H1 (cell line): ENCODE measurements around the gene TCHP. TPM values are rescaled to one million over a fixed set of nuclear protein-coding genes. Genes with fewer than 3 reads are reported as not detected.

Source experiments
- CTCF ChIA-PET: fragments of 300-600 bp; sonication (Branson Sonifier 250); formaldehyde crosslinking; loops from one replicate; lab custom pipeline; 2021; ENCODE audit not compliant: partially characterized antibody; lab: Charles Lee
- POLR2A ChIA-PET: fragments of 300-600 bp; sonication (Branson Sonifier 250); formaldehyde crosslinking; loops from one replicate; lab custom pipeline; 2021; ENCODE audit warnings: inconsistent platforms; ENCODE audit not compliant: partially characterized antibody; lab: Charles Lee
- DNase-seq, 2 experiments: peaks; one replicate each; pipeline versions ENCODE4 v3.0.0 to v3.0.0-alpha.2; 2010 to 2022; ENCODE audit warnings: low spot score in 2 of 2, low read depth in 1 of 2, mixed read lengths in 1 of 2
- FAIRE-seq: peaks from 2 replicates; lab custom pipeline; 2011; peaks lifted over from hg19 to GRCh38; lab: Jason Lieb, UNC
- H2AFZ ChIP-seq: 2 replicates; pipeline ENCODE4 v1.8.1; 2012; ENCODE audit warnings: low read length, inconsistent platforms
- H2AK5ac ChIP-seq: 2 replicates; pipeline ENCODE4 v1.6.1; 2013; ENCODE audit warnings: low read depth, low read length
- H2BK120ac ChIP-seq: replicated peaks from 2 replicates; pipeline ENCODE3; 2013; ENCODE audit warnings: low read depth, low read length, inconsistent platforms
- H2BK12ac ChIP-seq: 2 replicates; pipeline ENCODE4 v1.6.1; 2013; ENCODE audit warnings: low read depth, low read length
- H2BK15ac ChIP-seq: 2 replicates; pipeline ENCODE4 v1.6.1; 2013; ENCODE audit warnings: low read length
- H2BK20ac ChIP-seq: 2 replicates; pipeline ENCODE4 v1.6.1; 2013; ENCODE audit warnings: low read length
- H2BK5ac ChIP-seq: 2 replicates; pipeline ENCODE4 v1.6.1; 2013; ENCODE audit warnings: low read depth, low read length
- H3K14ac ChIP-seq: 2 replicates; pipeline ENCODE4 v1.6.1; 2013; ENCODE audit warnings: inconsistent platforms; ENCODE audit not compliant: insufficient read length
- H3K18ac ChIP-seq: 2 replicates; pipeline ENCODE4 v1.6.1; 2013; ENCODE audit warnings: low read length; ENCODE audit errors: extremely low read depth
- H3K23ac ChIP-seq: 2 replicates; pipeline ENCODE4 v1.6.1; 2013; ENCODE audit warnings: inconsistent platforms; ENCODE audit not compliant: insufficient read length
- H3K23me2 ChIP-seq: 2 replicates; pipeline ENCODE4 v1.6.1; 2013; ENCODE audit warnings: low read depth, low read length
- H3K27ac ChIP-seq: 2 replicates; pipeline ENCODE4 v1.6.1; 2011; ENCODE audit warnings: low read depth, low read length, inconsistent platforms
- H3K27me3 ChIP-seq, 4 experiments: replicated peaks in 1 of 4; 1 replicate in 1 of 4; 2 replicates in 3 of 4; pipeline versions ENCODE4 v1.6.1 to v1.8.1; 2011 to 2013; ENCODE audit warnings: low read length in 3 of 4, mild to moderate bottlenecking in 3 of 4, inconsistent platforms in 2 of 4, mixed read lengths in 2 of 4, moderate library complexity in 1 of 4; ENCODE audit not compliant: control insufficient read depth in 3 of 4, insufficient read depth in 3 of 4; ENCODE audit errors: extremely low read depth in 1 of 4
- H3K36me3 ChIP-seq, 4 experiments: 2 replicates each; pipeline versions ENCODE4 v1.6.1 to v1.8.1; 2011 to 2013; ENCODE audit warnings: mild to moderate bottlenecking in 4 of 4, low read length in 3 of 4, moderate library complexity in 2 of 4, control low read depth in 1 of 4, inconsistent platforms in 1 of 4; ENCODE audit not compliant: insufficient read depth in 4 of 4, control insufficient read depth in 2 of 4
- H3K4ac ChIP-seq: replicated peaks from 2 replicates; pipeline ENCODE3; 2013; ENCODE audit warnings: low read length, low read depth, mixed read lengths, inconsistent platforms; ENCODE audit not compliant: insufficient read length
- H3K4me1 ChIP-seq, 4 experiments: replicated peaks in 1 of 4; 1 replicate in 1 of 4; 2 replicates in 3 of 4; pipeline versions ENCODE4 v1.6.1 to v1.8.1; 2011 to 2013; ENCODE audit warnings: low read length in 3 of 4, inconsistent platforms in 2 of 4, mixed read lengths in 1 of 4; ENCODE audit not compliant: insufficient read depth in 4 of 4, control insufficient read depth in 3 of 4
- H3K4me2 ChIP-seq, 2 experiments: 2 replicates each; pipeline versions ENCODE4 v1.6.1 to v1.8.1; 2011 to 2013; ENCODE audit warnings: low read depth in 2 of 2, low read length in 2 of 2, control low read depth in 1 of 2, inconsistent platforms in 1 of 2, mild to moderate bottlenecking in 1 of 2; ENCODE audit not compliant: insufficient read depth in 1 of 2
- H3K4me3 ChIP-seq, 4 experiments: fragments of 200-600, 300-600 bp in 1 of 4; sonication (generic), shearing (Covaris generic), sonication (Bioruptor Twin) in 1 of 4; 2 replicates each; pipeline versions ENCODE4 v1.5.1 to v1.8.1; 2011 to 2016; ENCODE audit warnings: low read length in 4 of 4, low read depth in 3 of 4, control low read depth in 2 of 4, inconsistent platforms in 2 of 4, mild to moderate bottlenecking in 2 of 4, mixed read lengths in 1 of 4, moderate library complexity in 1 of 4; ENCODE audit not compliant: insufficient read depth in 2 of 4; ENCODE audit errors: extremely low read depth in 1 of 4
- H3K56ac ChIP-seq: replicated peaks from 2 replicates; pipeline ENCODE3; 2013; ENCODE audit warnings: low read depth, mild to moderate bottlenecking, mixed read lengths, low read length, inconsistent platforms; ENCODE audit not compliant: insufficient read length
- H3K79me1 ChIP-seq: 2 replicates; pipeline ENCODE4 v1.6.1; 2013; ENCODE audit warnings: low read depth, low read length, control low read depth
- H3K79me2 ChIP-seq, 2 experiments: 2 replicates each; pipeline versions ENCODE4 v1.6.1 to v1.8.1; 2012 to 2013; ENCODE audit warnings: low read length in 2 of 2, mild to moderate bottlenecking in 2 of 2, inconsistent platforms in 1 of 2; ENCODE audit not compliant: insufficient read depth in 2 of 2, control insufficient read depth in 1 of 2
- H3K9ac ChIP-seq, 4 experiments: replicated peaks in 1 of 4; 1 replicate in 1 of 4; 2 replicates in 3 of 4; pipeline versions ENCODE4 v1.6.1 to v1.8.1; 2011 to 2013; ENCODE audit warnings: low read depth in 3 of 4, low read length in 3 of 4, control low read depth in 2 of 4, mild to moderate bottlenecking in 2 of 4, moderate library complexity in 2 of 4, inconsistent platforms in 1 of 4; ENCODE audit errors: extremely low read depth in 1 of 4
- H3K9me3 ChIP-seq, 2 experiments: 2 replicates each; pipeline versions ENCODE4 v1.6.1 to v1.8.1; 2012 to 2013; ENCODE audit warnings: mild to moderate bottlenecking in 2 of 2, moderate library complexity in 2 of 2, control low read depth in 1 of 2, inconsistent platforms in 1 of 2, low read depth in 1 of 2, low read length in 1 of 2, mixed read lengths in 1 of 2; ENCODE audit not compliant: insufficient read depth in 2 of 2
- H4K20me1 ChIP-seq, 2 experiments: replicated peaks in 1 of 2; 2 replicates each; pipeline versions ENCODE3 to v1.8.1; 2011 to 2013; ENCODE audit warnings: inconsistent platforms in 2 of 2, low read length in 2 of 2, mild to moderate bottlenecking in 1 of 2; ENCODE audit not compliant: insufficient read depth in 2 of 2, control insufficient read depth in 1 of 2
- H4K5ac ChIP-seq: 2 replicates; pipeline ENCODE4 v1.6.1; 2013; ENCODE audit warnings: low read length, low read depth, mixed read lengths, inconsistent platforms; ENCODE audit not compliant: insufficient read length
- H4K8ac ChIP-seq: 2 replicates; pipeline ENCODE4 v1.8.0; 2013; ENCODE audit warnings: mild to moderate bottlenecking, moderate library complexity, low read length, inconsistent platforms; ENCODE audit not compliant: insufficient read depth; ENCODE audit errors: extremely low read depth
- H4K91ac ChIP-seq: replicated peaks from 2 replicates; pipeline ENCODE3; 2013; ENCODE audit warnings: low read length, mixed read lengths, inconsistent platforms; ENCODE audit not compliant: insufficient read length
- BACH1 ChIP-seq: IDR thresholded peaks from 2 replicates; pipeline ENCODE4 v1.6.1; 2012; ENCODE audit warnings: low read length, improper control_type of control experiment
- CBX8 ChIP-seq: fragments of 300-800, 300-1000 bp; sonication (generic); IDR thresholded peaks from 2 replicates; pipeline ENCODE4 v1.7.1; 2016; ENCODE audit warnings: low read depth, low read length, borderline replicate concordance
- CHD1 ChIP-seq: IDR thresholded peaks from 2 replicates; pipeline ENCODE4 v1.6.1; 2012; ENCODE audit warnings: low read depth, low read length, improper control_type of control experiment
- EZH2 ChIP-seq: fragments of 200-600 bp; sonication (generic); IDR thresholded peaks from 2 replicates; pipeline ENCODE4 v1.7.1; 2012; ENCODE audit warnings: low read depth, mild to moderate bottlenecking, moderate library complexity, low read length, inconsistent platforms; ENCODE audit not compliant: severe bottlenecking
- JUND ChIP-seq: IDR thresholded peaks from 2 replicates; pipeline ENCODE4 v1.6.1; 2011; ENCODE audit warnings: mild to moderate bottlenecking, improper control_type of control experiment, low read length
- KDM4A ChIP-seq: IDR thresholded peaks from one replicate; pipeline ENCODE4 v1.7.1; 2012; ENCODE audit warnings: low read depth, mild to moderate bottlenecking, moderate library complexity, low read length, inconsistent platforms; ENCODE audit not compliant: severe bottlenecking
- MAFK ChIP-seq: IDR thresholded peaks from 2 replicates; pipeline ENCODE4 v1.6.1; 2012; ENCODE audit warnings: low read depth, mild to moderate bottlenecking, improper control_type of control experiment, low read length
- NANOG ChIP-seq: IDR thresholded peaks from 2 replicates; pipeline ENCODE4 v1.6.1; 2011; ENCODE audit warnings: low read length, low read depth, mild to moderate bottlenecking, inconsistent platforms; ENCODE audit not compliant: insufficient read depth, poor library complexity, severe bottlenecking
- NRF1 ChIP-seq: IDR thresholded peaks from 2 replicates; pipeline ENCODE4 v1.6.1; 2011; ENCODE audit warnings: mild to moderate bottlenecking, low read depth, low read length, improper control_type of control experiment
- RBBP5 ChIP-seq: IDR thresholded peaks from 2 replicates; pipeline ENCODE4 v1.7.1; 2012; ENCODE audit warnings: low read depth, mild to moderate bottlenecking, inconsistent platforms, low read length, moderate library complexity, borderline replicate concordance
- WGBS, 2 experiments: shearing (Covaris generic) in 1 of 2; methylation state at CpG; one replicate each; pipeline versions ENCODE4 v1.1.6 to v1.1.7; 2013 to 2015; ENCODE audit warnings: low lambda C conversion rate in 2 of 2, mixed read lengths in 2 of 2, inconsistent platforms in 1 of 2, low coverage in 1 of 2, missing lambda C conversion rate in 1 of 2; ENCODE audit not compliant: insufficient replicate concordance in 2 of 2, insufficient coverage in 1 of 2, insufficient read length in 1 of 2; ENCODE audit errors: extremely low coverage in 1 of 2, missing lambda C conversion rate in 1 of 2; 5-methylcytosine and 5-hydroxymethylcytosine counted together
- polyA plus RNA-seq, 7 experiments: library from polyadenylated mRNA; depleted of rRNA in 3 of 7; stranded (reverse) in 5 of 7; unstranded in 2 of 7; fragments of >200 nt in 5 of 7; fragments of 200-250 nt in 2 of 7; gene quantifications; 1 replicate in 5 of 7; 2 replicates in 1 of 7; 4 replicates in 1 of 7; pipeline versions ENCODE4 v1.2.1 to v1.2.3, GENCODE V29; 2011 to 2013; ENCODE audit warnings: missing spikeins in 2 of 7, mixed read lengths in 2 of 7
- total RNA-seq: library from RNA; stranded (reverse); fragmentation: NEBNext Ultra II Directional; extraction: Animal tissue kit (Norgen Biotek cat#: 25700); gene quantifications from 2 replicates; pipeline ENCODE4 v1.2.1, GENCODE V29; 2021
- TF ChIP-seq, protein P1 (sequence below): IDR thresholded peaks from 2 replicates; pipeline ENCODE4 v1.6.1; 2011; ENCODE audit warnings: low read length, improper control_type of control experiment
- TF ChIP-seq, protein P2 (sequence below): IDR thresholded peaks from 2 replicates; pipeline ENCODE4 v1.6.1; 2011; ENCODE audit warnings: low read depth, mild to moderate bottlenecking, low read length; ENCODE audit not compliant: insufficient read depth

The TCHP gene
- total and polyA plus RNA-seq, 2 of the 8 experiments (the other 6 are each of a cell fraction or from before 2014, with no cell fraction given): 2.8 to 4.5 TPM

GRCh38 chr12:109905301-109905700 lies 5.2 kb downstream of the TCHP start:
- POLR2A ChIA-PET: interaction anchor here (1.3 kb wide), 1 partner anchor 9 kb away, joined by 5 read pairs; no protein-coding TSS in a partner anchor
- no peak overlapping the region for H2BK120ac ChIP-seq
- H2AK5ac ChIP-seq: no peak overlapping the region
- no peak overlapping the region for H2BK15ac ChIP-seq
- H4K91ac ChIP-seq: no peak overlapping the region
- no peak overlapping the region for H3K4me2 ChIP-seq
- FAIRE-seq (no peak), DNase-seq (no peak)
- no peaks in the 10 kb centered on the region for H3K9me3 ChIP-seq
- H2BK12ac ChIP-seq: no peak overlapping the region
- no peak overlapping the region for H3K18ac ChIP-seq
- no peak overlapping the region for H3K4ac ChIP-seq
- H3K27me3 ChIP-seq: peaks cover 28 to 66% (median 55%) of the 10 kb centered on the region in 4 experiments
- no peak overlapping the region for H4K8ac ChIP-seq
- peaks cover 0 to 10% (median 2%) of the 10 kb centered on the region in 4 experiments; a peak in 3 of 7 replicates for H3K4me1 ChIP-seq
- no peak overlapping the region for H3K9ac ChIP-seq
- no peak overlapping the region for H2AFZ ChIP-seq
- no peak overlapping the region for H4K5ac ChIP-seq
- H3K79me1 ChIP-seq: no peaks in the 10 kb centered on the region
- peaks cover 0 to 4% of the 10 kb centered on the region in 2 experiments for H4K20me1 ChIP-seq
- H3K56ac ChIP-seq: no peak overlapping the region
- H3K23ac ChIP-seq: no peak overlapping the region
- WGBS, 2 experiments: 94% methylated on average over 10 of the region's 10 CpGs; no CpG with 5 or more reads in 1 of the 2 experiments
- no peak overlapping the region for H3K14ac ChIP-seq
- no peak overlapping the region for H2BK5ac ChIP-seq
- H3K23me2 ChIP-seq: peaks cover 6% of the 10 kb centered on the region
- H3K27ac ChIP-seq: no peak overlapping the region
- no peaks in the 10 kb centered on the region for H3K79me2 ChIP-seq
- CTCF ChIA-PET: interaction anchor here (0.8 to 5.5 kb wide), 6 partner anchors 9 to 51 kb away, joined by 3 to 39 read pairs (median 4); no protein-coding TSS in a partner anchor
- H3K4me3 ChIP-seq: no peak overlapping the region
- peaks cover 0 to 6% (median 2%) of the 10 kb centered on the region in 4 experiments; a peak in 3 of 8 replicates for H3K36me3 ChIP-seq
- H2BK20ac ChIP-seq: no peak overlapping the region
- TF ChIP-seq CBX8 (no peak), EZH2 (no peak), KDM4A (no peak), CHD1 (no peak), MAFK (no peak), RBBP5 (no peak), BACH1 (no peak), NANOG (no peak), NRF1 (no peak), JUND (no peak)
- TF ChIP-seq, protein P1, sequence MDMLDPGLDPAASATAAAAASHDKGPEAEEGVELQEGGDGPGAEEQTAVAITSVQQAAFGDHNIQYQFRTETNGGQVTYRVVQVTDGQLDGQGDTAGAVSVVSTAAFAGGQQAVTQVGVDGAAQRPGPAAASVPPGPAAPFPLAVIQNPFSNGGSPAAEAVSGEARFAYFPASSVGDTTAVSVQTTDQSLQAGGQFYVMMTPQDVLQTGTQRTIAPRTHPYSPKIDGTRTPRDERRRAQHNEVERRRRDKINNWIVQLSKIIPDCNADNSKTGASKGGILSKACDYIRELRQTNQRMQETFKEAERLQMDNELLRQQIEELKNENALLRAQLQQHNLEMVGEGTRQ: no peak
- TF ChIP-seq, protein P2, sequence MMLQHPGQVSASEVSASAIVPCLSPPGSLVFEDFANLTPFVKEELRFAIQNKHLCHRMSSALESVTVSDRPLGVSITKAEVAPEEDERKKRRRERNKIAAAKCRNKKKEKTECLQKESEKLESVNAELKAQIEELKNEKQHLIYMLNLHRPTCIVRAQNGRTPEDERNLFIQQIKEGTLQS: no peak
